PC-3 (cell line): ENCODE results near the gene ZBTB7A.

Source experiments
- EZH2 ChIP-seq: fragments of 300-600 bp; sonication (generic); IDR thresholded peaks from one replicate; pipeline ENCODE4 v1.6.1; 2017; ENCODE audit warnings: antibody characterized with exemption, mild to moderate bottlenecking, low read length; ENCODE audit not compliant: unreplicated experiment
- EZH2phosphoT487 ChIP-seq: fragments of 300-600 bp; sonication (generic); IDR thresholded peaks from 2 replicates; pipeline ENCODE4 v1.6.1; 2018; ENCODE audit warnings: mild to moderate bottlenecking, antibody characterized with exemption, low read length, borderline replicate concordance
- TF ChIP-seq, protein P1 (sequence below): fragments of 300-600 bp; sonication (generic); conservative IDR thresholded peaks from 2 replicates; pipeline ENCODE4 v1.5.1; 2017; ENCODE audit warnings: antibody characterized with exemption, low read depth, mild to moderate bottlenecking, low read length

DNA sequence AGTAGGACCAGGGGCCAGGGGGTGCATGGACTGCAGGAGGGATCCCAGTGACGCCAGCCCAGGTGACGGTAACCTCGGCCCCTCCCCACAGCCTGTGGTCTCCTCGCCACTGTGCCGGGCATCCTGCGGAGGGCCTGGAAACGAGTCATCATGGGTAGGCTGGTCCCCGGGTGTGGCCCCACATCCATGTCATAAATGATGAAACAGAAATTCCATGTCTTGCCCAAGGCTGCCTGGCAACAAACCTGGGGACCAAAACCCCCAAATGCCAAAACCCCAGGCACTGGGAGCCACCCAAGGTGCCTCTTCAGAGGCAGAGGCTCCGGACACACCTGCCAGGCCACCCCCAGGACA, 36.4 kb upstream of the ZBTB7A start:
- TF ChIP-seq, protein P1, sequence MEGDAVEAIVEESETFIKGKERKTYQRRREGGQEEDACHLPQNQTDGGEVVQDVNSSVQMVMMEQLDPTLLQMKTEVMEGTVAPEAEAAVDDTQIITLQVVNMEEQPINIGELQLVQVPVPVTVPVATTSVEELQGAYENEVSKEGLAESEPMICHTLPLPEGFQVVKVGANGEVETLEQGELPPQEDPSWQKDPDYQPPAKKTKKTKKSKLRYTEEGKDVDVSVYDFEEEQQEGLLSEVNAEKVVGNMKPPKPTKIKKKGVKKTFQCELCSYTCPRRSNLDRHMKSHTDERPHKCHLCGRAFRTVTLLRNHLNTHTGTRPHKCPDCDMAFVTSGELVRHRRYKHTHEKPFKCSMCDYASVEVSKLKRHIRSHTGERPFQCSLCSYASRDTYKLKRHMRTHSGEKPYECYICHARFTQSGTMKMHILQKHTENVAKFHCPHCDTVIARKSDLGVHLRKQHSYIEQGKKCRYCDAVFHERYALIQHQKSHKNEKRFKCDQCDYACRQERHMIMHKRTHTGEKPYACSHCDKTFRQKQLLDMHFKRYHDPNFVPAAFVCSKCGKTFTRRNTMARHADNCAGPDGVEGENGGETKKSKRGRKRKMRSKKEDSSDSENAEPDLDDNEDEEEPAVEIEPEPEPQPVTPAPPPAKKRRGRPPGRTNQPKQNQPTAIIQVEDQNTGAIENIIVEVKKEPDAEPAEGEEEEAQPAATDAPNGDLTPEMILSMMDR: no peak
- TF ChIP-seq EZH2 (no peak), EZH2phosphoT487 (no peak)
